GM23248 (cell line): ENCODE measurements around the gene OR51I2.

Experiments
- EZH2 ChIP-seq: fragments of 200-600 bp; sonication (generic); IDR thresholded peaks from 2 replicates; pipeline ENCODE4 v1.6.1; 2018; ENCODE audit warnings: antibody characterized with exemption, mild to moderate bottlenecking; ENCODE audit not compliant: insufficient read depth, poor library complexity, severe bottlenecking
- EZH2phosphoT487 ChIP-seq: fragments of 200-600 bp; sonication (generic); IDR thresholded peaks from 2 replicates; pipeline ENCODE4 v1.6.1; 2018; ENCODE audit warnings: antibody characterized with exemption, moderate library complexity, mild to moderate bottlenecking, low read depth; ENCODE audit not compliant: insufficient read depth

DNA sequence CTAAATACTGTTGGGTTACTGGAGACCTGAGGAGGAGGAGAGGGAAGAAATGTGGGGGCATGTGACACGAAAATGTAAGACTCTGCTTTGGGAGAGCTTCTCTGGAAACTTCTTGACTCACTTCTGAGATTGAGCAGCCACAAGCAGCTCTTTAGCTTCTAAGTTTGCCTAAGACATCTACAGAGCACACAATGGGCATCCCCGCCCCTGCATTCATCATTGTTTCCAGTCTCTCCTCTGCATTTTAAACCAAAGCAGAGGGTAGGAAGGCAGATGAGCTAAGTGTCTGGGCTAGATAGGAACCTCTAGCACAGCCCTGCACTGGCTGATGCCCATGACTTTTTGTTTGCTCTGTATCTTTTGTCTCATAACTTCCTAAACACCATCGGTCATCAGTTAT lies 37.3 kb downstream of the OR51I2 start:
- TF ChIP-seq EZH2: no peak
- TF ChIP-seq EZH2phosphoT487: no peak
